Gastroesophageal sphincter (tissue), 3 donors: ENCODE data around the gene SMIM21.

ENCODE experiments used
- CTCF ChIP-seq, 4 experiments: fragments of 200-600 bp in 2 of 4; fragments of 450-650 bp in 2 of 4; sonication (generic) in 1 of 4; IDR thresholded peaks; one replicate each; pipeline ENCODE4 v1.5.1; 2017 to 2019; ENCODE audit warnings: antibody characterized with exemption in 4 of 4, mild to moderate bottlenecking in 2 of 4, moderate library complexity in 2 of 4
- POLR2AphosphoS5 ChIP-seq: sonication (generic); formaldehyde crosslinking; IDR thresholded peaks from one replicate; pipeline ENCODE4 v1.6.1; 2017; ENCODE audit warnings: antibody characterized with exemption

GRCh38 chr18:75384144-75384543 is 43.4 kb downstream of the SMIM21 start:
- TF ChIP-seq CTCF (IDR thresholded peaks at IDR 0.05) (no peak), POLR2AphosphoS5 (no peak)
